ENCODE data around the gene CNFN.
A peak's percentile ranks its signal among the peaks of the same experiment; 100 is the strongest.

CNFN gene

GRCh38 chr19:42400404-42400803 lies 10.3 kb upstream of the CNFN start:
- no peaks in the 10 kb centered on the region for H3K27me3 Mint-ChIP-seq
- no peak overlapping the region for H3K4me3 Mint-ChIP-seq
- H3K36me3 Mint-ChIP-seq (ENCODE audit: low read depth), result peaks cover 22% of the 10 kb centered on the region
- peaks cover 41% of the 10 kb centered on the region for H3K4me1 Mint-ChIP-seq (ENCODE audit: low read depth)
- no peaks in the 10 kb centered on the region for H3K9me3 Mint-ChIP-seq
- H3K27ac Mint-ChIP-seq, result peak overlapping the region; percentile 23
- no peak for DNase-seq

- peak overlapping the region; percentile 94 for H3K27ac Mint-ChIP-seq
- H3K36me3 Mint-ChIP-seq (ENCODE audit: low read depth), result peaks cover 3% of the 10 kb centered on the region
- peak overlapping the region; percentile 84 for H3K4me3 Mint-ChIP-seq
- H3K9me3 Mint-ChIP-seq, result no peaks in the 10 kb centered on the region
- peaks cover 41% of the 10 kb centered on the region for H3K4me1 Mint-ChIP-seq (ENCODE audit: low read depth)
- no peaks in the 10 kb centered on the region for H3K27me3 Mint-ChIP-seq
- DNase-seq, result no peak
Measured at GRCh38 chr19:42397263-42398166, 7.4 kb upstream of the CNFN start.

GRCh38 chr19:42396381-42397262 lies 6.5 kb upstream of the CNFN start:
- Mint-ChIP-seq H3K4me3 (peak overlapping the region; percentile 84), H3K36me3 (ENCODE audit: low read depth) (peaks cover 3% of the 10 kb centered on the region), H3K9me3 (no peaks in the 10 kb centered on the region), H3K4me1 (ENCODE audit: low read depth) (peaks cover 32% of the 10 kb centered on the region), H3K27me3 (no peaks in the 10 kb centered on the region), H3K27ac (peak overlapping the region; percentile 94)
- DNase-seq, result peak; percentile 99

- DNase-seq, result no peak
- Mint-ChIP-seq H3K4me1 (ENCODE audit: low read depth) (peaks cover 21% of the 10 kb centered on the region), H3K27ac (no peak overlapping the region), H3K27me3 (peaks cover 12% of the 10 kb centered on the region), H3K36me3 (ENCODE audit: low read depth) (peaks cover 3% of the 10 kb centered on the region), H3K9me3 (no peaks in the 10 kb centered on the region), H3K4me3 (no peak overlapping the region)
Measured at GRCh38 chr19:42394751-42395150, 4.7 kb upstream of the CNFN start.

GRCh38 chr19:42392165-42392564 lies 2.1 kb upstream of the CNFN start:
- peaks cover under 1% of the 10 kb centered on the region for H3K36me3 Mint-ChIP-seq (ENCODE audit: low read depth)
- H3K9me3 Mint-ChIP-seq, result no peaks in the 10 kb centered on the region
- peaks cover 25% of the 10 kb centered on the region for H3K27me3 Mint-ChIP-seq
- no peak for DNase-seq
- no peak overlapping the region for H3K4me3 Mint-ChIP-seq
- no peak overlapping the region for H3K27ac Mint-ChIP-seq
- peaks cover 8% of the 10 kb centered on the region for H3K4me1 Mint-ChIP-seq (ENCODE audit: low read depth)

GRCh38 chr19:42388851-42389489 lies 1.1 kb downstream of the CNFN start:
- Mint-ChIP-seq H3K9me3 (no peaks in the 10 kb centered on the region), H3K4me1 (ENCODE audit: low read depth) (peaks cover 7% of the 10 kb centered on the region), H3K4me3 (no peak overlapping the region), H3K36me3 (ENCODE audit: low read depth) (no peaks in the 10 kb centered on the region), H3K27me3 (peaks cover 37% of the 10 kb centered on the region), H3K27ac (no peak overlapping the region)
- no peak for DNase-seq

- peaks cover 48% of the 10 kb centered on the region for H3K27me3 Mint-ChIP-seq
- no peaks in the 10 kb centered on the region for H3K9me3 Mint-ChIP-seq
- peaks cover 7% of the 10 kb centered on the region for H3K4me1 Mint-ChIP-seq (ENCODE audit: low read depth)
- peak overlapping the region; percentile 64 for H3K4me3 Mint-ChIP-seq
- peak; percentile 83 for DNase-seq
- no peak overlapping the region for H3K27ac Mint-ChIP-seq
- no peaks in the 10 kb centered on the region for H3K36me3 Mint-ChIP-seq (ENCODE audit: low read depth)
Measured at GRCh38 chr19:42386974-42387707, 3.0 kb downstream of the CNFN start.

- H3K36me3 Mint-ChIP-seq (ENCODE audit: low read depth), result peaks cover 2% of the 10 kb centered on the region
- H3K9me3 Mint-ChIP-seq, result no peaks in the 10 kb centered on the region
- H3K27ac Mint-ChIP-seq, result no peak overlapping the region
- peaks cover 31% of the 10 kb centered on the region for H3K27me3 Mint-ChIP-seq
- no peak for DNase-seq
- H3K4me3 Mint-ChIP-seq, result no peak overlapping the region
- H3K4me1 Mint-ChIP-seq (ENCODE audit: low read depth), result peaks cover 4% of the 10 kb centered on the region
Measured at GRCh38 chr19:42380155-42380554, 9.9 kb downstream of the CNFN start.

GRCh38 chr19:42378225-42379215 lies 11.6 kb downstream of the CNFN start:
- no peak overlapping the region for H3K4me3 Mint-ChIP-seq
- H3K9me3 Mint-ChIP-seq, result no peaks in the 10 kb centered on the region
- peaks cover 31% of the 10 kb centered on the region for H3K27me3 Mint-ChIP-seq
- DNase-seq, result no peak
- no peak overlapping the region for H3K27ac Mint-ChIP-seq
- H3K4me1 Mint-ChIP-seq (ENCODE audit: low read depth), result peaks cover 4% of the 10 kb centered on the region
- peaks cover 4% of the 10 kb centered on the region for H3K36me3 Mint-ChIP-seq (ENCODE audit: low read depth)

GRCh38 chr19:42376177-42376555 lies 13.9 kb downstream of the CNFN start:
- peaks cover 4% of the 10 kb centered on the region for H3K4me1 Mint-ChIP-seq (ENCODE audit: low read depth)
- H3K36me3 Mint-ChIP-seq (ENCODE audit: low read depth), result peaks cover 4% of the 10 kb centered on the region
- no peak overlapping the region for H3K27ac Mint-ChIP-seq
- peaks cover 12% of the 10 kb centered on the region for H3K27me3 Mint-ChIP-seq
- H3K4me3 Mint-ChIP-seq, result no peak overlapping the region
- no peak for DNase-seq
- H3K9me3 Mint-ChIP-seq, result no peaks in the 10 kb centered on the region

- DNase-seq, result no peak
- no peak overlapping the region for H3K27ac Mint-ChIP-seq
Measured at GRCh38 chr19:42375415-42376176, 14.5 kb downstream of the CNFN start.

GRCh38 chr19:42374826-42375376 lies 15.2 kb downstream of the CNFN start:
- peaks cover 4% of the 10 kb centered on the region for H3K4me1 Mint-ChIP-seq (ENCODE audit: low read depth)
- peaks cover 4% of the 10 kb centered on the region for H3K36me3 Mint-ChIP-seq (ENCODE audit: low read depth)
- no peak overlapping the region for H3K27ac Mint-ChIP-seq
- peaks cover under 1% of the 10 kb centered on the region for H3K27me3 Mint-ChIP-seq
- no peak overlapping the region for H3K4me3 Mint-ChIP-seq
- DNase-seq, result no peak
- H3K9me3 Mint-ChIP-seq, result no peaks in the 10 kb centered on the region

More at GRCh38 chr19:42375415-42376176, 14.5 kb downstream of the CNFN start:
- peaks cover 4% of the 10 kb centered on the region for H3K4me1 Mint-ChIP-seq (ENCODE audit: low read depth)
- H3K36me3 Mint-ChIP-seq (ENCODE audit: low read depth), result peaks cover 4% of the 10 kb centered on the region
- no peaks in the 10 kb centered on the region for H3K9me3 Mint-ChIP-seq
- no peak overlapping the region for H3K4me3 Mint-ChIP-seq
- H3K27me3 Mint-ChIP-seq, result peaks cover 8% of the 10 kb centered on the region
